Measurements from ENCODE around the gene HES6. TPM values are rescaled to one million over a fixed set of nuclear protein-coding genes. Genes with fewer than 3 reads are reported as not detected.

HES6 gene
- total and polyA plus RNA-seq, 10 of the 15 experiments (the other 5 are each of a cell fraction or from before 2014, with no cell fraction given), result 0.11 to 1.7 (median 0.83) TPM

DNA sequence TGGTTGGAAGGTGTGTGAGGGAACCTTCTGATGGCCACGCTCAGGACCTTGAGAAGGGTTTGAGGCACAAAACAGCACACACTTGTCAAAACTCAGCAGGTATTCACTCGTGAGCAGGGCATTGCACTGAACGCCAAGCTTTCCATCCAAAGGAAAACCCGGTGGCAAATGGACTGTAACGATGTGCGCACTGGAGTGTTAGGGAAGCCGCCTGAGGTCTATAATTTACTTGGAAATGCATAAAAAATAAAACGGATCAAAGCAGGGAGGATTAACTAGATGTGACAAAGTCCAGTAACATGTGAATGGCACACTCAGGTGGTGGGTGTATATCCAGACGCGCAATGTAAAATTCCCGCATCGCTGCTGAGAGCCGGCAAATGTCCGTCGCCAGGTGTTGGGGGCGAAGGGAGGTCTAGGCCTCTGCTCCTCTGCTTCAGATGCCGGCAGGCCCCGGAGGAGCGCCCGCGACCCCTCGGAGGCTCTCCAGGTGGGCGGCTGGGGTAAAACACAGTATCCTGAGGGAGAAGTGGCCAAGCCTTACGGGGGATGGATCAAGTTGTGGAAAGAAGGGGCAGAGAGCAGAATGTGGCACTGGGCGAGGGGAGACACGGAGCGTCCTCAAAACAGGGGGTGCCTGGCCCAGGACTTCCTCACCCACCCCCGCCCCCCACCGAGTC, 15.3 kb downstream of the HES6 start:
- WGBS (ENCODE audit: insufficient coverage, insufficient replicate concordance, low lambda C conversion rate, missing lambda C conversion rate), result 67% methylated on average over 29 of the region's 29 CpGs
- intact Hi-C loops (cut with micrococcal nuclease; ENCODE audit: unreplicated experiment) (no loop called here), in situ Hi-C loops (cut with MboI) (no loop called here)
- ChIA-PET RAD21 (ENCODE audit: unreplicated experiment) (no interaction called here), SMC1A (ENCODE audit: uncharacterized antibody, unreplicated experiment) (no interaction called here), CTCF (no interaction called here), POLR2A (no interaction called here)
- Histone ChIP-seq H2AFZ (ENCODE audit: control insufficient read depth, low read depth, low read length) (no peak overlapping the region), H3K4me1 (ENCODE audit: control insufficient read depth, insufficient read depth, low read length) (no peaks in the 10 kb centered on the region), H3K27ac (ENCODE audit: control insufficient read depth, insufficient read depth) (no peak overlapping the region), H3K36me3 (ENCODE audit: control insufficient read depth in 2 of 2, insufficient read depth in 2 of 2, low read length in 1 of 2) (no peaks in the 10 kb centered on the region), H4K20me1 (ENCODE audit: control insufficient read depth, insufficient read depth) (no peaks in the 10 kb centered on the region), H3K27me3 (replicated peaks in 1 of 2; ENCODE audit: control insufficient read depth in 2 of 2, insufficient read depth in 2 of 2, low read length in 1 of 2) (no peaks in the 10 kb centered on the region; a peak in 2 of 4 replicates), H3K4me2 (ENCODE audit: control insufficient read depth, insufficient read depth) (no peak overlapping the region), H3K9ac (ENCODE audit: control insufficient read depth, insufficient read depth, low read length) (no peak overlapping the region), H3K79me2 (ENCODE audit: control insufficient read depth, insufficient read depth, low read length) (no peaks in the 10 kb centered on the region), H3K9me3 (replicated peaks; ENCODE audit: control insufficient read depth, insufficient read depth, low read length) (no peaks in the 10 kb centered on the region), H3K4me3 (no peak overlapping the region)
- FAIRE-seq, result no peak
- no peak for ATAC-seq
- no peak for DNase-seq (ENCODE audit: low read depth, low spot score)
- BruUV-seq (replicated peaks), result no TSS peak
- TF ChIP-seq TCF12 (IDR thresholded peaks at IDR 0.05; ENCODE audit: low read depth, low read length) (no peak), DPF2 (IDR thresholded peaks at IDR 0.05) (no peak), YBX1 (IDR thresholded peaks at IDR 0.05) (no peak), MTA3 (IDR thresholded peaks at IDR 0.05; ENCODE audit: borderline replicate concordance, low read length) (no peak), SP1 (IDR thresholded peaks at IDR 0.05; ENCODE audit: low read depth, low read length) (no peak), E2F4 (IDR thresholded peaks at IDR 0.05; ENCODE audit: low read depth, low read length) (no peak), CBFB (IDR thresholded peaks at IDR 0.05; ENCODE audit: low read depth) (no peak)
- TF ChIP-seq, protein P1, sequence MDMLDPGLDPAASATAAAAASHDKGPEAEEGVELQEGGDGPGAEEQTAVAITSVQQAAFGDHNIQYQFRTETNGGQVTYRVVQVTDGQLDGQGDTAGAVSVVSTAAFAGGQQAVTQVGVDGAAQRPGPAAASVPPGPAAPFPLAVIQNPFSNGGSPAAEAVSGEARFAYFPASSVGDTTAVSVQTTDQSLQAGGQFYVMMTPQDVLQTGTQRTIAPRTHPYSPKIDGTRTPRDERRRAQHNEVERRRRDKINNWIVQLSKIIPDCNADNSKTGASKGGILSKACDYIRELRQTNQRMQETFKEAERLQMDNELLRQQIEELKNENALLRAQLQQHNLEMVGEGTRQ (IDR thresholded peaks at IDR 0.05; ENCODE audit: borderline replicate concordance, low read depth, low read length), result no peak
- TF ChIP-seq, protein P2, sequence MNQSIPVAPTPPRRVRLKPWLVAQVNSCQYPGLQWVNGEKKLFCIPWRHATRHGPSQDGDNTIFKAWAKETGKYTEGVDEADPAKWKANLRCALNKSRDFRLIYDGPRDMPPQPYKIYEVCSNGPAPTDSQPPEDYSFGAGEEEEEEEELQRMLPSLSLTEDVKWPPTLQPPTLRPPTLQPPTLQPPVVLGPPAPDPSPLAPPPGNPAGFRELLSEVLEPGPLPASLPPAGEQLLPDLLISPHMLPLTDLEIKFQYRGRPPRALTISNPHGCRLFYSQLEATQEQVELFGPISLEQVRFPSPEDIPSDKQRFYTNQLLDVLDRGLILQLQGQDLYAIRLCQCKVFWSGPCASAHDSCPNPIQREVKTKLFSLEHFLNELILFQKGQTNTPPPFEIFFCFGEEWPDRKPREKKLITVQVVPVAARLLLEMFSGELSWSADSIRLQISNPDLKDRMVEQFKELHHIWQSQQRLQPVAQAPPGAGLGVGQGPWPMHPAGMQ (IDR thresholded peaks at IDR 0.05; ENCODE audit: borderline replicate concordance), result no peak

Data from GM12878 (cell line).